H1 (cell line): Measurements from ENCODE around the gene ASAP3. TPM values are rescaled to one million over a fixed set of nuclear protein-coding genes. Genes with fewer than 3 reads are reported as not detected.

ENCODE experiments used
- BCL11A ChIP-seq, 2 experiments: IDR thresholded peaks; one replicate each; pipeline ENCODE4 v1.6.1; 2011; ENCODE audit warnings: low read depth in 2 of 2, low read length in 2 of 2, mild to moderate bottlenecking in 2 of 2
- JUN ChIP-seq: IDR thresholded peaks from 2 replicates; pipeline ENCODE4 v1.6.1; 2011; ENCODE audit warnings: low read depth, mild to moderate bottlenecking, improper control_type of control experiment, low read length
- KDM5A ChIP-seq: fragments of 200-600 bp; IDR thresholded peaks from 2 replicates; pipeline ENCODE4 v1.7.1; 2012; ENCODE audit warnings: mild to moderate bottlenecking, low read length, inconsistent platforms, mixed read lengths
- PHF8 ChIP-seq: fragments of 200-600 bp; sonication (generic); conservative IDR thresholded peaks from 2 replicates; pipeline ENCODE4 v1.7.1; 2012; ENCODE audit warnings: low read depth, mild to moderate bottlenecking, inconsistent platforms, low read length, moderate library complexity
- POLR2AphosphoS5 ChIP-seq: IDR thresholded peaks from 2 replicates; pipeline ENCODE4 v1.6.1; 2011; ENCODE audit warnings: low read depth, low read length
- SIX5 ChIP-seq: IDR thresholded peaks from 2 replicates; pipeline ENCODE4 v1.6.1; 2011; ENCODE audit warnings: mild to moderate bottlenecking, low read depth, low read length
- TAF1 ChIP-seq: IDR thresholded peaks from 2 replicates; pipeline ENCODE4 v1.6.1; 2011; ENCODE audit warnings: mild to moderate bottlenecking, low read depth, low read length
- YY1 ChIP-seq: IDR thresholded peaks from 2 replicates; pipeline ENCODE4 v1.6.1; 2011; ENCODE audit warnings: low read depth, mild to moderate bottlenecking, low read length
- polyA plus RNA-seq, 7 experiments: library from polyadenylated mRNA; depleted of rRNA in 3 of 7; stranded (reverse) in 5 of 7; unstranded in 2 of 7; fragments of >200 nt in 5 of 7; fragments of 200-250 nt in 2 of 7; gene quantifications; 1 replicate in 5 of 7; 2 replicates in 1 of 7; 4 replicates in 1 of 7; pipeline versions ENCODE4 v1.2.1 to v1.2.3, GENCODE V29; 2011 to 2013; ENCODE audit warnings: missing spikeins in 2 of 7, mixed read lengths in 2 of 7
- total RNA-seq: library from RNA; stranded (reverse); fragmentation: NEBNext Ultra II Directional; extraction: Animal tissue kit (Norgen Biotek cat#: 25700); gene quantifications from 2 replicates; pipeline ENCODE4 v1.2.1, GENCODE V29; 2021
- TF ChIP-seq, protein P1 (sequence below): fragments of 300-600 bp; sonication (generic); IDR thresholded peaks from 2 replicates; pipeline ENCODE4 v1.7.1; 2012; ENCODE audit warnings: low read length, moderate library complexity, mild to moderate bottlenecking, inconsistent platforms; ENCODE audit not compliant: insufficient replicate concordance

ASAP3 gene
- total and polyA plus RNA-seq, 2 of the 8 experiments (the other 6 are each of a cell fraction or from before 2014, with no cell fraction given), result 53.1 to 58.0 TPM

GRCh38 chr1:23385119-23385621, 98.8 kb downstream of the ASAP3 start (continued):
- TF ChIP-seq, protein P1, sequence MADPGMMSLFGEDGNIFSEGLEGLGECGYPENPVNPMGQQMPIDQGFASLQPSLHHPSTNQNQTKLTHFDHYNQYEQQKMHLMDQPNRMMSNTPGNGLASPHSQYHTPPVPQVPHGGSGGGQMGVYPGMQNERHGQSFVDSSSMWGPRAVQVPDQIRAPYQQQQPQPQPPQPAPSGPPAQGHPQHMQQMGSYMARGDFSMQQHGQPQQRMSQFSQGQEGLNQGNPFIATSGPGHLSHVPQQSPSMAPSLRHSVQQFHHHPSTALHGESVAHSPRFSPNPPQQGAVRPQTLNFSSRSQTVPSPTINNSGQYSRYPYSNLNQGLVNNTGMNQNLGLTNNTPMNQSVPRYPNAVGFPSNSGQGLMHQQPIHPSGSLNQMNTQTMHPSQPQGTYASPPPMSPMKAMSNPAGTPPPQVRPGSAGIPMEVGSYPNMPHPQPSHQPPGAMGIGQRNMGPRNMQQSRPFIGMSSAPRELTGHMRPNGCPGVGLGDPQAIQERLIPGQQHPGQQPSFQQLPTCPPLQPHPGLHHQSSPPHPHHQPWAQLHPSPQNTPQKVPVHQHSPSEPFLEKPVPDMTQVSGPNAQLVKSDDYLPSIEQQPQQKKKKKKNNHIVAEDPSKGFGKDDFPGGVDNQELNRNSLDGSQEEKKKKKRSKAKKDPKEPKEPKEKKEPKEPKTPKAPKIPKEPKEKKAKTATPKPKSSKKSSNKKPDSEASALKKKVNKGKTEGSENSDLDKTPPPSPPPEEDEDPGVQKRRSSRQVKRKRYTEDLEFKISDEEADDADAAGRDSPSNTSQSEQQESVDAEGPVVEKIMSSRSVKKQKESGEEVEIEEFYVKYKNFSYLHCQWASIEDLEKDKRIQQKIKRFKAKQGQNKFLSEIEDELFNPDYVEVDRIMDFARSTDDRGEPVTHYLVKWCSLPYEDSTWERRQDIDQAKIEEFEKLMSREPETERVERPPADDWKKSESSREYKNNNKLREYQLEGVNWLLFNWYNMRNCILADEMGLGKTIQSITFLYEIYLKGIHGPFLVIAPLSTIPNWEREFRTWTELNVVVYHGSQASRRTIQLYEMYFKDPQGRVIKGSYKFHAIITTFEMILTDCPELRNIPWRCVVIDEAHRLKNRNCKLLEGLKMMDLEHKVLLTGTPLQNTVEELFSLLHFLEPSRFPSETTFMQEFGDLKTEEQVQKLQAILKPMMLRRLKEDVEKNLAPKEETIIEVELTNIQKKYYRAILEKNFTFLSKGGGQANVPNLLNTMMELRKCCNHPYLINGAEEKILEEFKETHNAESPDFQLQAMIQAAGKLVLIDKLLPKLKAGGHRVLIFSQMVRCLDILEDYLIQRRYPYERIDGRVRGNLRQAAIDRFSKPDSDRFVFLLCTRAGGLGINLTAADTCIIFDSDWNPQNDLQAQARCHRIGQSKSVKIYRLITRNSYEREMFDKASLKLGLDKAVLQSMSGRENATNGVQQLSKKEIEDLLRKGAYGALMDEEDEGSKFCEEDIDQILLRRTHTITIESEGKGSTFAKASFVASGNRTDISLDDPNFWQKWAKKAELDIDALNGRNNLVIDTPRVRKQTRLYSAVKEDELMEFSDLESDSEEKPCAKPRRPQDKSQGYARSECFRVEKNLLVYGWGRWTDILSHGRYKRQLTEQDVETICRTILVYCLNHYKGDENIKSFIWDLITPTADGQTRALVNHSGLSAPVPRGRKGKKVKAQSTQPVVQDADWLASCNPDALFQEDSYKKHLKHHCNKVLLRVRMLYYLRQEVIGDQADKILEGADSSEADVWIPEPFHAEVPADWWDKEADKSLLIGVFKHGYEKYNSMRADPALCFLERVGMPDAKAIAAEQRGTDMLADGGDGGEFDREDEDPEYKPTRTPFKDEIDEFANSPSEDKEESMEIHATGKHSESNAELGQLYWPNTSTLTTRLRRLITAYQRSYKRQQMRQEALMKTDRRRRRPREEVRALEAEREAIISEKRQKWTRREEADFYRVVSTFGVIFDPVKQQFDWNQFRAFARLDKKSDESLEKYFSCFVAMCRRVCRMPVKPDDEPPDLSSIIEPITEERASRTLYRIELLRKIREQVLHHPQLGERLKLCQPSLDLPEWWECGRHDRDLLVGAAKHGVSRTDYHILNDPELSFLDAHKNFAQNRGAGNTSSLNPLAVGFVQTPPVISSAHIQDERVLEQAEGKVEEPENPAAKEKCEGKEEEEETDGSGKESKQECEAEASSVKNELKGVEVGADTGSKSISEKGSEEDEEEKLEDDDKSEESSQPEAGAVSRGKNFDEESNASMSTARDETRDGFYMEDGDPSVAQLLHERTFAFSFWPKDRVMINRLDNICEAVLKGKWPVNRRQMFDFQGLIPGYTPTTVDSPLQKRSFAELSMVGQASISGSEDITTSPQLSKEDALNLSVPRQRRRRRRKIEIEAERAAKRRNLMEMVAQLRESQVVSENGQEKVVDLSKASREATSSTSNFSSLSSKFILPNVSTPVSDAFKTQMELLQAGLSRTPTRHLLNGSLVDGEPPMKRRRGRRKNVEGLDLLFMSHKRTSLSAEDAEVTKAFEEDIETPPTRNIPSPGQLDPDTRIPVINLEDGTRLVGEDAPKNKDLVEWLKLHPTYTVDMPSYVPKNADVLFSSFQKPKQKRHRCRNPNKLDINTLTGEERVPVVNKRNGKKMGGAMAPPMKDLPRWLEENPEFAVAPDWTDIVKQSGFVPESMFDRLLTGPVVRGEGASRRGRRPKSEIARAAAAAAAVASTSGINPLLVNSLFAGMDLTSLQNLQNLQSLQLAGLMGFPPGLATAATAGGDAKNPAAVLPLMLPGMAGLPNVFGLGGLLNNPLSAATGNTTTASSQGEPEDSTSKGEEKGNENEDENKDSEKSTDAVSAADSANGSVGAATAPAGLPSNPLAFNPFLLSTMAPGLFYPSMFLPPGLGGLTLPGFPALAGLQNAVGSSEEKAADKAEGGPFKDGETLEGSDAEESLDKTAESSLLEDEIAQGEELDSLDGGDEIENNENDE, result no peak
- TF ChIP-seq JUN (no peak), BCL11A (IDR thresholded peaks at IDR 0.05; ENCODE audit: low read depth in 2 of 2, low read length in 2 of 2) (no peak), KDM5A (no peak), PHF8 (no peak), SIX5 (no peak), POLR2AphosphoS5 (no peak), TAF1 (no peak), YY1 (no peak)
